Liver (tissue), 9 donors: ENCODE measurements around the gene DEFB131B. TPM values are rescaled to one million over a fixed set of nuclear protein-coding genes. Genes with fewer than 3 reads are reported as not detected.
"Not testable (repeated sequence)": the region's sequence is repeated elsewhere in the genome, so short reads cannot be mapped to it uniquely, and the experiment has no call there.

ENCODE experiments used
- DNase-seq: peaks from one replicate; pipeline ENCODE4 v3.0.0-alpha.2; 2017; ENCODE audit warnings: low spot score
- H3K27ac ChIP-seq, 2 donors: one replicate each; pipeline ENCODE4 v1.7.0; 2013; ENCODE audit warnings: inconsistent platforms in 2 of 2, low read length in 2 of 2, control low read depth in 1 of 2, low read depth in 1 of 2, mild to moderate bottlenecking in 1 of 2
- H3K27me3 ChIP-seq, 4 donors: one replicate each; pipeline versions ENCODE4 v1.6.1 to v1.7.0; 2013; ENCODE audit warnings: low read length in 3 of 4, inconsistent platforms in 1 of 4, mild to moderate bottlenecking in 1 of 4, moderate library complexity in 1 of 4; ENCODE audit not compliant: control insufficient read depth in 4 of 4, insufficient read depth in 4 of 4
- H3K36me3 ChIP-seq, 4 donors: one replicate each; pipeline versions ENCODE4 v1.6.1 to v1.7.0; 2013; ENCODE audit warnings: low read length in 3 of 4, mild to moderate bottlenecking in 3 of 4, low read depth in 1 of 4, moderate library complexity in 1 of 4; ENCODE audit not compliant: control insufficient read depth in 4 of 4, insufficient read depth in 3 of 4
- H3K4me1 ChIP-seq, 4 donors: one replicate each; pipeline versions ENCODE4 v1.6.1 to v1.7.0; 2013; ENCODE audit warnings: low read length in 3 of 4, mild to moderate bottlenecking in 3 of 4, moderate library complexity in 1 of 4; ENCODE audit not compliant: control insufficient read depth in 4 of 4, insufficient read depth in 4 of 4
- H3K4me3 ChIP-seq, 3 donors: one replicate each; pipeline versions ENCODE4 v1.6.1 to v1.7.0; 2013; ENCODE audit warnings: low read length in 3 of 3, control low read depth in 1 of 3, low read depth in 1 of 3, mild to moderate bottlenecking in 1 of 3
- H3K9ac ChIP-seq, 2 donors: one replicate each; pipeline ENCODE4 v1.7.0; 2013; ENCODE audit warnings: low read length in 2 of 2, mild to moderate bottlenecking in 2 of 2, moderate library complexity in 2 of 2, control low read depth in 1 of 2, low read depth in 1 of 2
- H3K9me3 ChIP-seq, 4 donors: one replicate each; pipeline versions ENCODE4 v1.6.1 to v1.7.0; 2013; ENCODE audit warnings: low read length in 3 of 4; ENCODE audit not compliant: control insufficient read depth in 4 of 4
- CTCF ChIP-seq: fragments of 150-350 bp; IDR thresholded peaks from 2 replicates; pipeline ENCODE4 v1.5.1; 2017; ENCODE audit warnings: improper control_type of control experiment, low read depth, low read length; ENCODE audit not compliant: missing input control
- EGR1 ChIP-seq, 2 donors: IDR thresholded peaks; 2 replicates each; pipeline ENCODE4 v1.6.1; 2016 to 2018; ENCODE audit warnings: antibody characterized with exemption in 2 of 2, low read depth in 2 of 2
- FOXA1 ChIP-seq: IDR thresholded peaks from 2 replicates; pipeline ENCODE4 v1.6.1; 2016; ENCODE audit warnings: antibody characterized with exemption
- MAX ChIP-seq: IDR thresholded peaks from 2 replicates; pipeline ENCODE4 v1.6.1; 2016; ENCODE audit warnings: antibody characterized with exemption
- RAD21 ChIP-seq, 2 donors: IDR thresholded peaks; 2 replicates each; pipeline ENCODE4 v1.6.1; 2016; ENCODE audit warnings: antibody characterized with exemption in 2 of 2, mild to moderate bottlenecking in 2 of 2
- WGBS: extraction: QIAGEN DNeasy Blood & Tissue Kit; methylation state at CpG from one replicate; pipeline ENCODE4 v1.1.7; 2013; 5-methylcytosine and 5-hydroxymethylcytosine counted together
- polyA plus RNA-seq, 2 donors: library from polyadenylated mRNA; stranded (reverse) in 1 of 2; unstranded in 1 of 2; fragments of 200-250 nt in 1 of 2; fragments of >200 nt in 1 of 2; fragmentation: Nextera tagmentation in 1 of 2; extraction: Ambion mirVana in 1 of 2; gene quantifications; one replicate each; pipeline versions ENCODE4 v1.2.1 to v1.2.3, GENCODE V29; 2013 to 2015
- total RNA-seq, 2 donors: library from RNA; depleted of rRNA; stranded (reverse); fragments of >200 nt; gene quantifications; one replicate each; pipeline ENCODE4 v1.2.3, GENCODE V29; 2014
- donor health status: healthy.
- donor health status: healthy.
- donor health status: healthy.
- donor health status: healthy.
- donor health status: healthy.

Gene DEFB131B
- total and polyA plus RNA-seq, 4 donors = not detected

GRCh38 chr11:71843858-71844257, 34.4 kb upstream of the DEFB131B start:
- no peak for TF ChIP-seq MAX
- no peak for TF ChIP-seq EGR1 (IDR thresholded peaks at IDR 0.05; ENCODE audit: low read depth in 2 of 2)
- TF ChIP-seq FOXA1 = no peak
- Histone ChIP-seq H3K9me3 (no peaks in the 10 kb centered on the region), H3K27ac (no peak overlapping the region), H3K27me3 (no peaks in the 10 kb centered on the region), H3K36me3 (no peaks in the 10 kb centered on the region), H3K4me1 (no peaks in the 10 kb centered on the region), H3K9ac (no peak overlapping the region), H3K4me3 (no peak overlapping the region)
- no peak for DNase-seq
- 90% methylated on average over 15 of the region's 15 CpGs for WGBS

GRCh38 chr11:71853895-71854294, 24.4 kb upstream of the DEFB131B start:
- 91% methylated on average over 2 of the region's 2 CpGs for WGBS
- H3K27me3 ChIP-seq, H3K36me3 ChIP-seq, H3K27ac ChIP-seq, DNase-seq, H3K4me3 ChIP-seq, H3K9me3 ChIP-seq, H3K4me1 ChIP-seq, H3K9ac ChIP-seq: not testable (repeated sequence)

- not testable (repeated sequence) for DNase-seq, H3K27me3 ChIP-seq, H3K9me3 ChIP-seq, H3K27ac ChIP-seq, H3K9ac ChIP-seq, H3K36me3 ChIP-seq, H3K4me3 ChIP-seq, H3K4me1 ChIP-seq
- 59% methylated on average over 2 of the region's 2 CpGs for WGBS
Observed at GRCh38 chr11:71855880-71856279, 22.4 kb upstream of the DEFB131B start.

- DNase-seq, H3K9me3 ChIP-seq, H3K36me3 ChIP-seq, H3K27ac ChIP-seq, H3K9ac ChIP-seq, H3K4me1 ChIP-seq, H3K4me3 ChIP-seq, H3K27me3 ChIP-seq: not testable (repeated sequence)
- 88% methylated on average over 3 of the region's 3 CpGs for WGBS
Observed at GRCh38 chr11:71860835-71861234, 17.4 kb upstream of the DEFB131B start.

- not testable (repeated sequence) for H3K9me3 ChIP-seq, H3K36me3 ChIP-seq, H3K27me3 ChIP-seq, H3K27ac ChIP-seq, H3K9ac ChIP-seq, DNase-seq, H3K4me3 ChIP-seq, H3K4me1 ChIP-seq
- 63% methylated on average over 3 of the region's 3 CpGs for WGBS
- TF ChIP-seq RAD21 (IDR thresholded peaks at IDR 0.05) (peak; percentile 55 to 56), CTCF (peak; percentile 26)
Observed at GRCh38 chr11:71863978-71864627, 14.2 kb upstream of the DEFB131B start.

GRCh38 chr11:71867209-71867608, 11.0 kb upstream of the DEFB131B start:
- H3K4me1 ChIP-seq, H3K36me3 ChIP-seq, DNase-seq, H3K27ac ChIP-seq, H3K4me3 ChIP-seq, H3K9ac ChIP-seq, H3K27me3 ChIP-seq, H3K9me3 ChIP-seq: not testable (repeated sequence)
- WGBS = 100% methylated on average over 1 of the region's 1 CpG

GRCh38 chr11:71869931-71870330, 8.3 kb upstream of the DEFB131B start:
- H3K9ac ChIP-seq, DNase-seq, H3K4me1 ChIP-seq, H3K9me3 ChIP-seq, H3K27ac ChIP-seq, H3K27me3 ChIP-seq, H3K4me3 ChIP-seq, H3K36me3 ChIP-seq: not testable (repeated sequence)
- WGBS = 96% methylated on average over 3 of the region's 3 CpGs
